Neural progenitor cell (in vitro differentiated cells): ENCODE measurements around the gene RERG. TPM values are rescaled to one million over a fixed set of nuclear protein-coding genes. Genes with fewer than 3 reads are reported as not detected.

ENCODE experiments used
- DNase-seq: peaks from one replicate; pipeline ENCODE4 v3.0.0-alpha.2; 2016; ENCODE audit warnings: low spot score
- H2AFZ ChIP-seq: fragments of 200-600 bp; sonication (generic); replicated peaks from 2 replicates; pipeline ENCODE4 v1.6.1; 2016; ENCODE audit warnings: antibody characterized with exemption
- H3F3A ChIP-seq: fragments of 200-600 bp; sonication (generic); 2 replicates; pipeline ENCODE4 v1.6.1; 2016; ENCODE audit warnings: antibody characterized with exemption, low read depth
- H3K27ac ChIP-seq: fragments of 200-600 bp; sonication (generic); 2 replicates; pipeline ENCODE4 v1.5.1; 2016; ENCODE audit warnings: mild to moderate bottlenecking
- H3K27me3 ChIP-seq: fragments of 200-600 bp; sonication (generic); 2 replicates; pipeline ENCODE4 v1.6.1; 2016; ENCODE audit warnings: mild to moderate bottlenecking, moderate library complexity
- H3K36me3 ChIP-seq: fragments of 200-600 bp; sonication (generic); 2 replicates; pipeline ENCODE4 v1.5.1; 2016
- H3K4me1 ChIP-seq: fragments of 200-600 bp; sonication (generic); 2 replicates; pipeline ENCODE4 v1.6.1; 2016; ENCODE audit warnings: mixed run types
- H3K4me2 ChIP-seq: fragments of 200-600 bp; sonication (generic); 2 replicates; pipeline ENCODE4 v1.6.1; 2016
- H3K4me3 ChIP-seq: fragments of 200-600 bp; sonication (generic); 2 replicates; pipeline ENCODE4 v1.5.1; 2016
- H3K79me2 ChIP-seq: fragments of 200-600 bp; sonication (generic); 2 replicates; pipeline ENCODE4 v1.6.1; 2016; ENCODE audit warnings: low read depth
- H3K9ac ChIP-seq: fragments of 200-600 bp; sonication (generic); 2 replicates; pipeline ENCODE4 v1.6.1; 2016
- H3K9me3 ChIP-seq: fragments of 200-600 bp; sonication (generic); 2 replicates; pipeline ENCODE4 v1.5.1; 2016; ENCODE audit warnings: low read depth
- H4K20me1 ChIP-seq: fragments of 200-600 bp; sonication (generic); 2 replicates; pipeline ENCODE4 v1.6.1; 2016; ENCODE audit warnings: low read depth
- H3K27ac Mint-ChIP-seq: 3 replicates; pipeline ENCODE4 v1.8.0; 2021; ENCODE audit warnings: mixed read lengths
- H3K27me3 Mint-ChIP-seq: 2 replicates; pipeline ENCODE4 v1.8.0; 2022; ENCODE audit warnings: low read depth, mild to moderate bottlenecking, inconsistent platforms, moderate library complexity, mixed read lengths; ENCODE audit not compliant: insufficient read depth
- H3K36me3 Mint-ChIP-seq: 3 replicates; pipeline ENCODE4 v1.8.0; 2021; ENCODE audit warnings: mixed read lengths
- H3K4me1 Mint-ChIP-seq: 3 replicates; pipeline ENCODE4 v1.8.0; 2021; ENCODE audit warnings: mixed read lengths
- H3K4me3 Mint-ChIP-seq: 3 replicates; pipeline ENCODE4 v1.8.0; 2021; ENCODE audit warnings: mild to moderate bottlenecking, moderate library complexity, mixed read lengths
- H3K9me3 Mint-ChIP-seq: 3 replicates; pipeline ENCODE4 v1.8.0; 2020; ENCODE audit warnings: mixed read lengths
- CTCF ChIP-seq: fragments of 200-600 bp; sonication (generic); IDR thresholded peaks from 2 replicates; pipeline ENCODE4 v1.5.1; 2017; ENCODE audit warnings: antibody characterized with exemption, mild to moderate bottlenecking
- EZH2 ChIP-seq: fragments of 200-600 bp; sonication (generic); IDR thresholded peaks from 2 replicates; pipeline ENCODE4 v1.6.1; 2017; ENCODE audit warnings: antibody characterized with exemption, mild to moderate bottlenecking, moderate library complexity
- EZH2phosphoT487 ChIP-seq: fragments of 200-600 bp; sonication (generic); IDR thresholded peaks from 2 replicates; pipeline ENCODE4 v1.6.1; 2017; ENCODE audit warnings: antibody characterized with exemption
- total RNA-seq: library from RNA; depleted of rRNA; stranded (reverse); fragments of >200 nt; gene quantifications from 2 replicates; pipeline ENCODE4 v1.2.3, GENCODE V29; 2015; ENCODE audit warnings: low replicate concordance

RERG gene
- total RNA-seq, 1 donor from 2014 or later, result 0.06 TPM

GRCh38 chr12:15222219-15222618 is 1.0 kb upstream of the RERG start:
- Histone ChIP-seq H3K27me3 (peaks cover 33% of the 10 kb centered on the region), H3K4me1 (peaks cover 4% of the 10 kb centered on the region), H4K20me1 (no peaks in the 10 kb centered on the region), H3K9me3 (no peaks in the 10 kb centered on the region), H3K9ac (no peak overlapping the region), H2AFZ (no peak overlapping the region), H3K4me3 (no peak overlapping the region), H3K36me3 (no peaks in the 10 kb centered on the region), H3K79me2 (no peaks in the 10 kb centered on the region), H3K27ac (no peak overlapping the region), H3K4me2 (no peak overlapping the region), H3F3A (no peaks in the 10 kb centered on the region)
- DNase-seq, result no peak
- Mint-ChIP-seq H3K27ac (no peak overlapping the region), H3K4me1 (peaks cover 13% of the 10 kb centered on the region), H3K4me3 (peak overlapping the region; percentile 1), H3K27me3 (peaks cover 2% of the 10 kb centered on the region), H3K9me3 (no peaks in the 10 kb centered on the region), H3K36me3 (no peaks in the 10 kb centered on the region)
- TF ChIP-seq EZH2phosphoT487 (no peak), CTCF (no peak), EZH2 (no peak)

GRCh38 chr12:15220451-15220850 is 766 bp downstream of the RERG start:
- no peak overlapping the region for H3K9ac ChIP-seq
- peak overlapping the region; percentile 81 for H3K4me3 Mint-ChIP-seq
- H3K9me3 ChIP-seq, result no peaks in the 10 kb centered on the region
- H3K79me2 ChIP-seq, result no peaks in the 10 kb centered on the region
- no peak overlapping the region for H2AFZ ChIP-seq
- H3K4me1 Mint-ChIP-seq, result peaks cover 13% of the 10 kb centered on the region
- peak overlapping the region; percentile 50 for H3K4me3 ChIP-seq
- H3K4me1 ChIP-seq, result peaks cover 4% of the 10 kb centered on the region
- DNase-seq, result no peak
- H3F3A ChIP-seq, result no peaks in the 10 kb centered on the region
- no peaks in the 10 kb centered on the region for H3K36me3 Mint-ChIP-seq
- no peaks in the 10 kb centered on the region for H4K20me1 ChIP-seq
- H3K36me3 ChIP-seq, result no peaks in the 10 kb centered on the region
- peak overlapping the region; percentile 80 for H3K4me2 ChIP-seq
- no peak overlapping the region for H3K27ac Mint-ChIP-seq
- no peak overlapping the region for H3K27ac ChIP-seq
- TF ChIP-seq EZH2phosphoT487 (no peak), EZH2 (no peak), CTCF (no peak)
- H3K27me3 Mint-ChIP-seq, result peaks cover 2% of the 10 kb centered on the region
- H3K27me3 ChIP-seq, result peaks cover 33% of the 10 kb centered on the region
- no peaks in the 10 kb centered on the region for H3K9me3 Mint-ChIP-seq

- peaks cover 13% of the 10 kb centered on the region for H3K4me1 Mint-ChIP-seq
- H2AFZ ChIP-seq, result no peak overlapping the region
- H3K9ac ChIP-seq, result no peak overlapping the region
- no peaks in the 10 kb centered on the region for H3K79me2 ChIP-seq
- H3K27me3 ChIP-seq, result peaks cover 33% of the 10 kb centered on the region
- H3K36me3 Mint-ChIP-seq, result no peaks in the 10 kb centered on the region
- TF ChIP-seq EZH2 (no peak), EZH2phosphoT487 (no peak), CTCF (no peak)
- no peak for DNase-seq
- H3K9me3 ChIP-seq, result no peaks in the 10 kb centered on the region
- H4K20me1 ChIP-seq, result no peaks in the 10 kb centered on the region
- H3K27ac ChIP-seq, result no peak overlapping the region
- peaks cover 4% of the 10 kb centered on the region for H3K4me1 ChIP-seq
- H3K36me3 ChIP-seq, result no peaks in the 10 kb centered on the region
- H3K4me3 ChIP-seq, result no peak overlapping the region
- no peak overlapping the region for H3K4me2 ChIP-seq
- H3K27ac Mint-ChIP-seq, result no peak overlapping the region
- H3K27me3 Mint-ChIP-seq, result peaks cover 6% of the 10 kb centered on the region
- H3F3A ChIP-seq, result no peaks in the 10 kb centered on the region
- H3K4me3 Mint-ChIP-seq, result no peak overlapping the region
- no peaks in the 10 kb centered on the region for H3K9me3 Mint-ChIP-seq
Observed at GRCh38 chr12:15218794-15219193, 2.4 kb downstream of the RERG start.
